T-helper 2 cell treated with Interferon-gamma antibody and Interleukin-4, amounts not matched to agents 5 μg/mL and 100 μg/mL, for 36 hours (primary cell): Measurements from ENCODE around the gene PIRT.

Source experiments
- DNase-seq: peaks from one replicate; pipeline ENCODE4 v3.0.0; 2021; ENCODE audit warnings: low spot score
- H3K27ac Mint-ChIP-seq: one replicate; pipeline ENCODE4 v1.8.0; 2021; ENCODE audit warnings: mild to moderate bottlenecking, mixed read lengths
- H3K27me3 Mint-ChIP-seq: one replicate; pipeline ENCODE4 v1.8.0; 2021; ENCODE audit warnings: low read depth, mixed read lengths
- H3K36me3 Mint-ChIP-seq: one replicate; pipeline ENCODE4 v1.8.0; 2021; ENCODE audit warnings: low read depth, mixed read lengths
- H3K4me1 Mint-ChIP-seq: one replicate; pipeline ENCODE4 v1.8.0; 2021; ENCODE audit warnings: low read depth, mixed read lengths
- H3K4me3 Mint-ChIP-seq: one replicate; pipeline ENCODE4 v1.8.0; 2022; ENCODE audit warnings: mild to moderate bottlenecking, moderate library complexity, mixed read lengths
- H3K9me3 Mint-ChIP-seq: one replicate; pipeline ENCODE4 v1.8.0; 2021; ENCODE audit warnings: mixed read lengths

PIRT gene

DNA sequence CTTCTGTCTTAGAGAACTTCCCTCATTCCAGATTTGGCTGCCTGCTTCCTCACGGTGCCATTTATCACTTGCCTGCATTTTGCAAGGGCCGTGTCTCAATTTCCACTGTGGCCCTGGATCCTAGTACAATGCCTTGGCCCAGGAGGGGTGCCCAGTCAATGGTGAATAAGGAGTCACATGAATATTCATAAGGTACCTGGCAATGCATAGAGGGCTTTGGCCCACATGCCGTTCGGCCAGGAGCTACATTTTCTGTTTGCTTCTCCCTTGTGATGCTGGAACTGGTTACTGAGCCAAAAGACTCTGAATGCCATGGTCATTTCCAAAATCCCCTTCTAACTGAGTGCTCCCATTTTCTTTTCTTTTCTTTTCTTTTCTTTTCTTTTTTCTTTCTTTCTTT lies 4.8 kb upstream of the PIRT start:
- H3K9me3 Mint-ChIP-seq: no peaks in the 10 kb centered on the region
- no peaks in the 10 kb centered on the region for H3K36me3 Mint-ChIP-seq
- H3K4me3 Mint-ChIP-seq: no peak overlapping the region
- H3K27ac Mint-ChIP-seq: no peak overlapping the region
- peaks cover 4% of the 10 kb centered on the region for H3K4me1 Mint-ChIP-seq
- H3K27me3 Mint-ChIP-seq: peaks cover 3% of the 10 kb centered on the region
- DNase-seq: no peak

DNA sequence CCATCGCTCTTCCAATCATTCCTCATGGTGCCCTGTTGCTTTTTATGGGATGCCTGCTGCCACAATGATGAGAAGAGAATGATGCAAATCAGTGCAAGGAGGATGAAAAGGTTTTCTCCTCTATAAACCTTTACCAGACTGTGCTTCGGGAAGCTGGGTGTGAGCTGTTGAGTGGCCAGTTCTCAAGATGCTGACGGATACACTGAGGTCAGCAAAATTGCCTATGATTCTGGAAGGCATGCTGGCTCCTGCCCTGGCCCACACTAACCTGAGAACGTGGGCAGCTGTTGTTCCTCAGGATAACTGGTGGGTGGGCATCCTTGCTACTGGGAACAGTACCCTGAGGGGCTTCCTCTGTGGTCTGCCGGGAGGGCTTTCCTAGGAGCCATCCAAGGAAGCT lies 795 bp upstream of the PIRT start:
- Mint-ChIP-seq H3K27ac (no peak overlapping the region), H3K4me3 (no peak overlapping the region), H3K36me3 (no peaks in the 10 kb centered on the region), H3K4me1 (no peaks in the 10 kb centered on the region), H3K9me3 (no peaks in the 10 kb centered on the region), H3K27me3 (no peaks in the 10 kb centered on the region)
- DNase-seq: no peak

DNA sequence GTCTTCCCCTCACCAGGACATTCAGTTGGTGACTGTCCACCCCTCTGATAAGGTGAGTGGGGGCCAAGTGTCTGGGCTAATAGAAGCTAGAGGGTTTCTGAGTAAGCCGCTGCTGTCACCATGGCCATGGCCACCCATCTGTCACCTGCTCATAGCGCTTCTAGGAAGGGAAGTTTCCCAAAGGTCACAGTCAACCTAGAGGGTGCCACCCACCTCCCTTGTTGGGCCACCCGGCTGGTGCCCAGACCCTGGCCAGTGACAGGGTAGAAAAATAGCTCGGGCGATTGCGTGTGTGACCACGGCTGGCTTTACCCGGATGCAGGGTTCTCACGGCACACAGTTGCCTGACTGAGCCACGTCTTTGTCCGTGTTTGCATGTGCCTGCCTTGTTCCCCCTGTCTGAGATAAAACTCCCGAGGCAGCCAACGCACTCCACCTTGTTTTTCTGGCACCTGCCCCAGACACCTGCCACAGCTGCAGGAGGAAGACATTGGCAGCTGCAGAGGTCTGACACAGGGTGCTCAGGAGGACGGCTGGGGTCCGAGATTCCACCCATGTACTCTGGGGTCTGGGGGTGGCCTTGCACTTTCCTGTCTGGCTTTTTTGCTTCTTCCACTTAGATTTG lies 809 bp downstream of the PIRT start:
- no peaks in the 10 kb centered on the region for H3K4me1 Mint-ChIP-seq
- H3K27me3 Mint-ChIP-seq: no peaks in the 10 kb centered on the region
- H3K4me3 Mint-ChIP-seq: no peak overlapping the region
- H3K36me3 Mint-ChIP-seq: no peaks in the 10 kb centered on the region
- no peaks in the 10 kb centered on the region for H3K9me3 Mint-ChIP-seq
- no peak overlapping the region for H3K27ac Mint-ChIP-seq
- no peak for DNase-seq

DNA sequence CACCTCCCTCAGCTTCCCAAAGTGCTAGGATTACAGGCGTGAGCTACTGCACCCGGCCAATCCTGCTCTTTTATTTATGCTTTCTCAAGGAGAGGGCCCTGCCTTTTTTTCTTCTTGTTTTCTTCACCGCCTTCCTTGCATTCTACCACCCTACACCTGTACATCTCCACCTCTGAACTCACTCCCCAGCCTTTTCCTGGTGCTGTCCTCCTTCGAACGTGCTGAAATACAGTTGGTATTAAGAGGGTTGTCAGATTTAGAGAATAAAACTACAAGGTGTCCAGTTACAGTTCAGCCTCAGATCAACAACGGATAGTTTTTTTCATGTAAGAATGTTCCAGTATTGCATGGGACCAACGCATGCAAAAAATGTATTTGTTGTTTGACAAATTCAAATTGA lies 1.7 kb downstream of the PIRT start:
- H3K4me1 Mint-ChIP-seq: no peaks in the 10 kb centered on the region
- H3K36me3 Mint-ChIP-seq: no peaks in the 10 kb centered on the region
- DNase-seq: no peak
- no peak overlapping the region for H3K4me3 Mint-ChIP-seq
- no peak overlapping the region for H3K27ac Mint-ChIP-seq
- H3K27me3 Mint-ChIP-seq: no peaks in the 10 kb centered on the region
- H3K9me3 Mint-ChIP-seq: no peaks in the 10 kb centered on the region

DNA sequence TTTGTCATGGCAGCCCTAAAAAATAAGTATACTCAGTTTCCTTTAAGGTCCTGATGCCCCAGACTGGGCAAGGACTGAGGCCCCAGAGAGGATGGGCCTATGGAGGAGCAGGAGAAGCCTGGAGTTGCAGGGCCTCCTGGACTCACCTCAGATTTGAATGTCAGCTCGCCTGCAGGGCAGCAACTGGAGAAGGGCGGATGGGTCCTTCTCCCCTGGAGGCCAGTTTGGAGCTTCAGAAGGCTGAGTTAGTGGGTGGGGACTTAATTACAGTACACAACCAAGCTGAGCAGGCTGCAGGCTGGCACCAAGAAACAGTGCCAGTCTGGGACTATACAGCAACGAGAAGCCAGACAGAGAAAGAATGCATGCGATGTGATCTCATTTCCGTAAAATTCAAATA lies 6.2 kb downstream of the PIRT start:
- H3K4me3 Mint-ChIP-seq: no peak overlapping the region
- H3K9me3 Mint-ChIP-seq: no peaks in the 10 kb centered on the region
- H3K27me3 Mint-ChIP-seq: no peaks in the 10 kb centered on the region
- H3K27ac Mint-ChIP-seq: no peak overlapping the region
- no peaks in the 10 kb centered on the region for H3K36me3 Mint-ChIP-seq
- no peaks in the 10 kb centered on the region for H3K4me1 Mint-ChIP-seq
- DNase-seq: no peak

DNA sequence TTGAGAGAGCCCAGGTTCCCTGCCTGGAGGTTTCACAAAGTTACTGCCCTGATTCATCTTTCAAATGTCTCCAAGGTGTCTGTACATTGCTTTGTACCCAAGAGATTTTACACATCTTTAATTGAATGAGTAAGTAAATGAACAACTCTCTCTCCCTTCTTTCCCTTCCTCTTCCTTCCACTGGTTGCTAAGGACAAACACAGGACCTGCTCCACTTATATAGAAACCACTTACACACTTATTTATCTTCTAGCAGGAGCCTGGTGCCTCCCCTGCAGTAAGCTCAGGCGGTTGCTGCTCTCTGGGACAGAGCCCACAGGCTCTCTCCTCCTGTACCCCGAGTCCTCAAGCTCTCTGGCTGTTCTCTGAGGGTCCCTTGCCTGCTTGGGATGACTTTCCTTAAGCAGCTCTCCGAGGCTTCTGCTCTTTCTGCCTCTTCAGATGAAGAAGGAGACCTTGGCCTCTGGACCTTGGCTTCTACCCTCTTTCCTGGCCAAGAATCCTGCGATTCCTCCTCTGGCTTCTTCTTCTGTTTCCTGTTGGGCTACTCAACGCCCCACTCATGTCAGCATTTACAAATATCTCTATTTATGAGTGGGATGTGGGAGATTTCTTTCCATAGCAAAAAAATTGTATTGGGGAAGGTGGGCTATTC lies 9.9 kb downstream of the PIRT start:
- no peak for DNase-seq
- Mint-ChIP-seq H3K4me3 (no peak overlapping the region), H3K36me3 (no peaks in the 10 kb centered on the region), H3K27me3 (no peaks in the 10 kb centered on the region), H3K9me3 (no peaks in the 10 kb centered on the region), H3K4me1 (no peaks in the 10 kb centered on the region), H3K27ac (no peak overlapping the region)

DNA sequence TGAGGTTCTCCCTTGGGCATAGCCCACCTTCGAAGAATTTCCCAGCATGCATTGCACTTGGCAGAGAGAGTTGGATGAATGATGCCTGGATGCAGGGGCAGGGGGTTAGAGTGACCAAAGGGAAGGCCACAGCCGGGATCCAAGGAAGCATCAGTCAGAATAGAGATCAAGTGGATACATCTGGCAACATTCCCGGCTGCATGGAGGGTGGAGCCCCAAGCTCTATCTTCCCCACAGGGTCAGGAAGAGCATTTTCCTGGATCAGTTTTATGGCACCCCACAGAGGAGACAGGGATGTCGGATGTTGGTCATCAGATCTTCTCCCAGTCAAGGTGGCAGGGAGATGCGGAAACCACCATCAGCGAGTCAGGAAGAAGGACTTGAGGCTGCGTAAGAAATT lies 13.0 kb downstream of the PIRT start:
- no peaks in the 10 kb centered on the region for H3K36me3 Mint-ChIP-seq

DNA sequence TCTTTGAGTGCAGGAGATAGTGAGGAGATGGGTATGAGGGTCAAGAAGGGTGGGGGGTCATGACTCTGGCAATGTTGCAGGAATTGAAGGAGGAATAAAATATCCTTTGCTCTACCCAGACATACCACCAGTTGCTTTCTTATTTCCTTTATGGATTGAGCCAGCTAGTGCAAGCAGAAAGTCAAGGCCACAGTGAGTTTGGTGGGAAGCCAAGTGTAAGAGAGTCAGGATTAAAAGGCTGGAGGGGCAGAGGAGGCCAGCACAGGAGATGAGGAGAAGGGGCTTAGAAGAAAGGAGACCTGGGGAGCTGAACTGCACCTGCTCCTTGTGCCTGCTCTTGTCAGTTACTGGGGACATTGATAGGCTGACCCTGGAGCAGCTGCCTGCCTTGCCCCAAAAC lies 16.1 kb downstream of the PIRT start:
- H3K27ac Mint-ChIP-seq: no peak overlapping the region
- no peaks in the 10 kb centered on the region for H3K36me3 Mint-ChIP-seq
- H3K27me3 Mint-ChIP-seq: no peaks in the 10 kb centered on the region
- DNase-seq: no peak
- H3K4me3 Mint-ChIP-seq: no peak overlapping the region
- H3K9me3 Mint-ChIP-seq: no peaks in the 10 kb centered on the region
- no peaks in the 10 kb centered on the region for H3K4me1 Mint-ChIP-seq

More for the DNA sequence above, 13.0 kb downstream of the PIRT start:
- no peak for DNase-seq
- Mint-ChIP-seq H3K9me3 (no peaks in the 10 kb centered on the region), H3K4me3 (no peak overlapping the region), H3K4me1 (no peaks in the 10 kb centered on the region), H3K27me3 (no peaks in the 10 kb centered on the region), H3K27ac (no peak overlapping the region)

DNA sequence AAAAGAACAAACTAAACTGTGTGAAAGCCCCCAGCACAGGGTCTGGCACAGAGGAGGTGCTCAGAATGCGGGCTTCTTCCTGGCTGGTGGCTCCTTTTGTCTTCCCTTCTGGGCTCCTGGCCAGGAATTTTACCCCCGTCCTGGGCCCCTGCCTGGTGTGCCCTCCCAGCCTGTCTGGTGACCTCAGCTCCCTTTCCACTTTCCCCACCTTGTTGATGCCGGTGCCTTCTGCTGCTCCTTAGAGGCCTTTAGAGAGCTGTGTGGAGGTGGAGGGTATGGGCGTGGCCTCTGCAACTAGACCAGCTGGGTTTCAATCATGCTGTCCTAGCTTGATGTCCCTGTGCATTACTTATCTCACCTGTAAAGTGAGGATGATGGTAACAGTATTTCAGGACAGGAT lies 16.8 kb downstream of the PIRT start:
- Mint-ChIP-seq H3K27ac (no peak overlapping the region), H3K9me3 (no peaks in the 10 kb centered on the region), H3K36me3 (no peaks in the 10 kb centered on the region), H3K4me1 (no peaks in the 10 kb centered on the region), H3K4me3 (no peak overlapping the region), H3K27me3 (no peaks in the 10 kb centered on the region)
- DNase-seq: no peak

DNA sequence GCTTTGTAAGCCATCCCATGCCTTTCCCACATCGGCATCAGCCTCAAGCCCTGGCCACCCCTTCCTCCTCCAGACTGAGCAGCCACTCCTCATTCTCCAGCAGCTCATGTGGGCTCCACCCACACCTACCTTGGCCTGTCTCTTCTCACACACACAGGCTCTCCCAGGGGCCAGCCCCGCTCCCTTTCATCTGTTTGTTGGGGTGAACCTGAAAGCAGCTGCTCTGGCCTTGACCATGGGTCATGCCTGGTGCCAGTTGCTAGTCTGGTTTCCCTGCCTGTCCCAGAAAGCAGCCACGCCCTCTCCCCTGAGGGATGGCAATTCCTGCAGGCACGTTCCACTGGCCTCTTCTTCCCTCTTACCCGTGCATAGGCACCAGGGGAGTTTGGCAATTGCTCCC lies 22.6 kb downstream of the PIRT start:
- no peak for DNase-seq
- no peak overlapping the region for H3K4me3 Mint-ChIP-seq
- no peaks in the 10 kb centered on the region for H3K27me3 Mint-ChIP-seq

DNA sequence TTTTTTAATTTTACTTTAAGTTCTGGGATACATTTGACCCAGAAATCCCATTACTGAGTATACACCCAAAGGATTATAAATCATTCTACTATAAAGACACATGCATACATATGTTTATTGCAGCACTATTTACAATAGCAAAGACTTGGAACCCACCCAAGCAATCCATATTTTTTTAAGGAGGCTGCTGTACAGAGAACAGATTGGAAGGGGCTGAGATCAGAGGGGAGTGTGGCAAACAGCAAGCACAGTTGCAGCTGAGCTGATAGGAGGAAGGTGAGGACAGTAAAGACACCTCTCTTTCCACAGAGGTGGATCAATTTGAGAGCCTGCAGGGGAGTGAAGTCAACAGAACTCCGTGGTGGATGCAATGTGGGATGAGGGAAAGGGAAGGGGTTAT lies 23.8 kb downstream of the PIRT start:
- Mint-ChIP-seq H3K27ac (no peak overlapping the region), H3K4me3 (no peak overlapping the region), H3K9me3 (no peaks in the 10 kb centered on the region), H3K27me3 (no peaks in the 10 kb centered on the region), H3K36me3 (no peaks in the 10 kb centered on the region), H3K4me1 (no peaks in the 10 kb centered on the region)
- no peak for DNase-seq

More for the DNA sequence above, 22.6 kb downstream of the PIRT start:
- no peak overlapping the region for H3K27ac Mint-ChIP-seq
- H3K4me1 Mint-ChIP-seq: no peaks in the 10 kb centered on the region
- no peaks in the 10 kb centered on the region for H3K36me3 Mint-ChIP-seq
- H3K9me3 Mint-ChIP-seq: no peaks in the 10 kb centered on the region

DNA sequence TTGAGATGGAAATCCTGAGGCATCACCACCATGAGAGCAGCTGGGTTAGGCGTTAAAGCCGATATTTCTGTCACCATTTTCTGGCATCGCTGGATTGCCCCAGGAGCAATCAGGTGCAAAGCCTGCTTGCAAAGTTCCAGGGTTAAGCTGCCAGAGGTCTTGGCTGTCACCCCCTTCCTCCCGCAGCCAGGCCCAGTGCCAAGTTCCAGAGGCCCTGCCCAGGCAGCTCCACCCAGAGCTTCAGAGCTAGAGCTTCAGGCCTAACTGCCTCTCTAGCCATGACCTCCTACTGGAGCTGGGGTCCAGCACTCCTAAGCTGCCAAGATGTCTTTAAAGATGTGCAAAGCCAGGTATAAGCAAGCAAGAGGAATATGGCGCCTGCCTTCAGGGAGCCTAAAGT lies 25.2 kb downstream of the PIRT start:
- DNase-seq: no peak
- Mint-ChIP-seq H3K9me3 (no peaks in the 10 kb centered on the region), H3K4me3 (no peak overlapping the region), H3K27ac (no peak overlapping the region), H3K36me3 (no peaks in the 10 kb centered on the region), H3K4me1 (no peaks in the 10 kb centered on the region), H3K27me3 (no peaks in the 10 kb centered on the region)

DNA sequence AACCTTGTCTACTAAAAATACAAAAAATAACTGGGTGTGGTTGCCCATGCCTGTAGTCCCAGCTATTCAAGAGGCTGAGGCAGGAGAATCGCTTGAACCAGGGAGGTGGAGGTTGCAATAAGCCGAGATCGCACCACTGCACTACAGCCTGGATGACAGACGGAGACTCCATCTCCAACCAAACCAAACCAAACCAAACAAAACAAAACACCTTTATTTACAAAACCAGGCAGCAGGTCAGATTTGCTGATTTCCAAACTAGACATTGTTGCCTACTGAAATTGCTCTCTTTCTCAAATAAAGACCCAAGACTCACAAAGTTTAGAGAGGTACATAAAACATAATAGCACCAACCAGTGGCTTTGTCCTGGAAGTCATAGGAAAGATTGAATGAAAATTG lies 28.3 kb downstream of the PIRT start:
- Mint-ChIP-seq H3K27ac (no peak overlapping the region), H3K4me1 (no peaks in the 10 kb centered on the region), H3K4me3 (no peak overlapping the region), H3K36me3 (no peaks in the 10 kb centered on the region), H3K27me3 (no peaks in the 10 kb centered on the region), H3K9me3 (no peaks in the 10 kb centered on the region)
- DNase-seq: no peak

DNA sequence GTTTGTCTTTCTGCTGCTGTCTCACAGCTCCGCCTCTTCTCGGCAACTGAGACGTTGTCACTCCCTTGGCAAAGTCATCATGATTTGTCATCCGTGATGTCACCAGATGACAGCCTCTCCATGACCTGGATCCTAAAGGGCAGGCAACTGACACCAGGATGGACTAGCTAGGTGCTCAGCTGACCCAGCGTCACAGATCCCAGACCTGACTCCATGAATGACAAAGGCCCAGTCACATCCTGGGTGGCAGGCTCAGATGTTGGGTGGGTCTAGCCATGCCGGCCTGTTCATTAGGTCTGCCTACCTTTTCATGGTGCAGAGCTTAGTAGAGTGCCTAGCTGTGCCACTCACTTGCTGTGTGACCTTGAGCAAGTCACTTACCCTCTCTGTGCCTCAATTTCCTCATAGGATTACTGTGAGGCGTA lies 30.2 kb downstream of the PIRT start:
- Mint-ChIP-seq H3K4me1 (no peaks in the 10 kb centered on the region), H3K36me3 (no peaks in the 10 kb centered on the region), H3K9me3 (no peaks in the 10 kb centered on the region), H3K27me3 (no peaks in the 10 kb centered on the region), H3K27ac (no peak overlapping the region), H3K4me3 (no peak overlapping the region)
- DNase-seq: no peak
